IMR-90 (cell line): Measurements from ENCODE around the gene MTAP.

ENCODE experiments used
- MAFK ChIP-seq: IDR thresholded peaks from 2 replicates; pipeline ENCODE4 v1.6.1; 2012; ENCODE audit warnings: low read depth, low read length, improper control_type of control experiment
- POLR2A ChIP-seq: IDR thresholded peaks from 2 replicates; pipeline ENCODE4 v1.6.1; 2012; ENCODE audit warnings: mild to moderate bottlenecking, low read depth, low read length
- RAD21 ChIP-seq: IDR thresholded peaks from 2 replicates; pipeline ENCODE4 v1.6.1; 2012; ENCODE audit warnings: low read length, improper control_type of control experiment
- TF ChIP-seq, protein P1 (sequence below): conservative IDR thresholded peaks from 2 replicates; pipeline ENCODE4 v1.5.1; 2012; ENCODE audit warnings: mild to moderate bottlenecking, low read depth, low read length, improper control_type of control experiment

DNA sequence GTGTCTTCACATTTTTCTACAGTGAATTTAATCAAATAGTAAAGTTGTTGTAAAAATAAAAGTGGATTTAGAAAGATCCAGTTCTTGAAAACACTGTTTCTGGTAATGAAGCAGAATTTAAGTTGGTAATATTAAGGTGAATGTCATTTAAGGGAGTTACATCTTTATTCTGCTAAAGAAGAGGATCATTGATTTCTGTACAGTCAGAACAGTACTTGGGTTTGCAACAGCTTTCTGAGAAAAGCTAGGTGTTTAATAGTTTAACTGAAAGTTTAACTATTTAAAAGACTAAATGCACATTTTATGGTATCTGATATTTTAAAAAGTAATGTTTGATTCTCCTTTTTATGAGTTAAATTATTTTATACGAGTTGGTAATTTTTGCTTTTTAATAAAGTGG is 60.4 kb downstream of the MTAP start:
- TF ChIP-seq, protein P1, sequence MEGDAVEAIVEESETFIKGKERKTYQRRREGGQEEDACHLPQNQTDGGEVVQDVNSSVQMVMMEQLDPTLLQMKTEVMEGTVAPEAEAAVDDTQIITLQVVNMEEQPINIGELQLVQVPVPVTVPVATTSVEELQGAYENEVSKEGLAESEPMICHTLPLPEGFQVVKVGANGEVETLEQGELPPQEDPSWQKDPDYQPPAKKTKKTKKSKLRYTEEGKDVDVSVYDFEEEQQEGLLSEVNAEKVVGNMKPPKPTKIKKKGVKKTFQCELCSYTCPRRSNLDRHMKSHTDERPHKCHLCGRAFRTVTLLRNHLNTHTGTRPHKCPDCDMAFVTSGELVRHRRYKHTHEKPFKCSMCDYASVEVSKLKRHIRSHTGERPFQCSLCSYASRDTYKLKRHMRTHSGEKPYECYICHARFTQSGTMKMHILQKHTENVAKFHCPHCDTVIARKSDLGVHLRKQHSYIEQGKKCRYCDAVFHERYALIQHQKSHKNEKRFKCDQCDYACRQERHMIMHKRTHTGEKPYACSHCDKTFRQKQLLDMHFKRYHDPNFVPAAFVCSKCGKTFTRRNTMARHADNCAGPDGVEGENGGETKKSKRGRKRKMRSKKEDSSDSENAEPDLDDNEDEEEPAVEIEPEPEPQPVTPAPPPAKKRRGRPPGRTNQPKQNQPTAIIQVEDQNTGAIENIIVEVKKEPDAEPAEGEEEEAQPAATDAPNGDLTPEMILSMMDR, result no peak
- TF ChIP-seq RAD21 (no peak), MAFK (no peak), POLR2A (no peak)
